Measurements from ENCODE around the gene BET1.

Gene BET1

DNA sequence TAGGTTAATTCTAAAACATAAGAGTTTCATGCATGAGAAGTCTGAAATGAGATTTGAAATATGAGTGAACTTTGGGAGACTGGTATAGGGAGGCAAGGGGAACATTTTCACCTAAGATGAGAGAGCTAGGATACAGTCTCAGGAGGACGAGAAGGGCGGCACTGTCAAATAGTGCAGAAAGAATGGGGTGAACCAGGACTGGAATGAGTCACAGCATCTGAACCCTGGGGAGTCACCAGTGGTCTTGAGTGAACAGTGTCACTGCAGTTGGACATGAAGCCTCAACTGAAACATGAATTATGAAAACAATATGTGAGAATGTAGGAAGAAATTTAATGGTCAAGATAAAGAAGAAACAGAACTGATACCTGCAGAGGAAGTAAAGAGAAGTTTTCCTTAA lies 48.9 kb downstream of the BET1 start:
- no peak for DNase-seq

GRCh38 chr7:93949423-93949822 lies 54.7 kb downstream of the BET1 start:
- no peak for DNase-seq

- DNase-seq = no peak
These were observed 55.3 kb downstream of the BET1 start for GRCh38 chr7:93948873-93949272.

DNA sequence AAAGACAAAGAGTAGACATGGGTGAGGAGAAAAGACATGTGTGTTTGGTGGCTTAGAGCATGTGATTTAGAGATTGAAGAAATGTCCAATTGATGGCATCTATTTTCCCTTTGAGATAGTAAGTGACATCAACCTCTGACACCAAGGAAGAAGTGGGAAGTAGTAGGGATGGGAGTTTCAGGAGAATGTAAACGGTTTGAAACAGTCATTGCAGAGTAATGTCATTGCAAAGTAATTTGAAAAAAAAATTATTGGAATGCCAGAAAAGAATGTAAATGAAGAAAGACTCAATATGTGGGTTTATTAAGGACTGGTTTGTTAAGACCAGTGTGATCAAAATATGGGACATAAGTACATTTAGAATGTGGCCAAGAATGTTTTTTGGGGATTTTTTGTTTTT lies 56.0 kb downstream of the BET1 start:
- DNase-seq = no peak

DNA sequence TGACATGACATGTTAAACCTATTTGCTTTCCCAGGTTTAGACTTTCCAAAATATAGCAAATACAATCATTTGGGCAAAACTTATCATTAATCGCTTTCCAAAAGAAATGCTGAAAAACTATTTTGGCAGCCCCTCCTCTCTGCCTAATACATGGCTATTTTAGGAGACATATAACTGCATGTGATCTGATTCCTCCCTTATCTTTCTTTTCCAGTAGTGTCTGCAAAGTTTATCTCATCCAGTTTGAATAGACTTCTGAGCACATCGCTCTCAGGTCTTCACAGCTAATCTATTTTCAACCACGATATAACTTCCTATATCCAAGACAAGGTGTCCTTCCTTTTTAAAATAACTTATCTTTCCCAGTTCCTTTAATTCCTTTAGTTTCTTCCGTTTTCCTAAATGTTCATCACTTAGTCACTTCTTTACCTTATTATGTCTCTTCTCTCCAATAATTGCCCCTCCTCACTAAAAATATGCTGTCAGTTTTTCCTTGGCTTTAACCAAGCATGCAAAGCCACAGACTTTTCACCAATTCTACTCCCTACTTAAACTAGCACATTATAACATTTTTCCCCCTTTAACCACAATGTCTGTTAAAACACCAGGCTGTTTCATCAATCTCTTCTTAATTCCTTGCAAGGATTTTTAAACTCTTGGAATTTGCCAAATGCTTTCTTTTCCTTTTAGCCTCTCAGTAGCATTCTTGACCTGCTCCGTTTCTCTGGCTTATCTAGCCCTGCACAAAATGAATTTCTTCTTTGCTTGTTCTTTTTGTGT lies 58.2 kb downstream of the BET1 start:
- no peak for DNase-seq

GRCh38 chr7:93945083-93945482 lies 59.1 kb downstream of the BET1 start:
- no peak for DNase-seq

DNA sequence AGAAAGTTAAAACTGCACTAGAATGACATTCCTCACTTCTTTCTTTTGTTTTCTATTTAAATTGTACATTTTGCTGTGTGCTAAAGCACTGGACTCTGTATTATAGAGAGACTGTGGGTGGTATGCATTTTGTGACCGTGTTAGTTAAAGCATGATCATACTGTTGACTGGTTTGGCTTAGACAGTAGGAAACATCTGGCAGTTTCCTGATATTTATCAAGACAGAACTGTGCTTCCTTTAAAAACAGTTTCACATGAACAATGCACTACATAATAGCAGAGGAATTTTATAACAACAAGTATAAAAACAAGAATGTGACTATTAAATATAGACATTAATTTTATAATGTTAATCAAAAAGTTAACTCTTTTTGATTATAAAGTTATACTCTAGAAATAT lies 59.5 kb downstream of the BET1 start:
- no peak for DNase-seq

- DNase-seq = no peak
These were observed 60.2 kb downstream of the BET1 start for GRCh38 chr7:93943816-93944540.

Measured in stimulated activated CD4-positive, alpha-beta T cell treated with anti-CD3 and anti-CD28 coated beads, Interleukin-4, amount 100 ng/mL, for 24 hours (primary cell).